Adipose tissue (tissue), 3 donors: ENCODE results near the gene SMIM14. TPM values are rescaled to one million over a fixed set of nuclear protein-coding genes. Genes with fewer than 3 reads are reported as not detected.

Experiments
- H3K27ac ChIP-seq: one replicate; pipeline ENCODE4 v1.5.1; 2013; ENCODE audit warnings: low read depth, low read length
- WGBS, 3 donors: extraction: QIAGEN DNeasy Blood & Tissue Kit; methylation state at CpG; one replicate each; pipeline ENCODE4 v1.1.7; 2013; 5-methylcytosine and 5-hydroxymethylcytosine counted together
- polyA plus RNA-seq, 3 donors: library from polyadenylated mRNA; stranded (reverse); fragments of 200-250 nt; gene quantifications; one replicate each; pipeline ENCODE4 v1.2.3, GENCODE V29; 2013
- donor health status: healthy with polysubstance abuse.
- donor health status: Bipolar disorder and iron deficiency.
- donor health status: healthy.

Gene SMIM14
- polyA plus RNA-seq, 3 donors = 15.7 to 47.2 (median 25.3) TPM

GRCh38 chr4:39614487-39615162, 24.0 kb downstream of the SMIM14 start:
- H3K27ac ChIP-seq = no peak overlapping the region
- 83 to 89% (median 86%) methylated on average over 3 of the region's 3 CpGs for WGBS, 3 donors

DNA sequence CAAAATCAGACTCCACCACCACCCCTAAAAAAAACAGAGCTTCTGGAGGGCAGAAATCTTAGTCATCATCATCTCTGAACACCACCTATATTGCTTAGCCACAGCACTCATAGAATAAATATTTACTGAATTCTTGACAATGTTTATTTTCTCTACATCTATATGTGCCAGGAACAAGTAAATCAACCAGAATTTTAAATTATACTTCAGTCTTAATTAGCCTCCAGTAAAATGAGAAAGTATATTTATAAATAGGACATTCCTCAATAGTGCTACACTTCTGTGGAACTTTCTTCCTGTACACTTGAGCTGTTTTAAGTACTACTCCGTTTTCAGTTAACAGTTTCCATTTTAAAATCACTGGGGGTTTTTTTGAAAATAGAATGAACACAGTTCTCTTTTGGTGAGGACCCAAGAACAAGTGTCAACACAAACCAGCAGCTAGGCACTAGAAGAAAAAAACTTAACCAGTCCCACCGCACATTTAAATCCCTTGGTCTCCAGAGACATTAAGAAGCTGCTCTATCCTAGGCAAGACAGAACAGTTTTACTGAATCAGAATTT, 25.5 kb downstream of the SMIM14 start:
- WGBS, 3 donors = 37 to 46% (median 45%) methylated on average over 2 of the region's 2 CpGs
- H3K27ac ChIP-seq = no peak overlapping the region

DNA sequence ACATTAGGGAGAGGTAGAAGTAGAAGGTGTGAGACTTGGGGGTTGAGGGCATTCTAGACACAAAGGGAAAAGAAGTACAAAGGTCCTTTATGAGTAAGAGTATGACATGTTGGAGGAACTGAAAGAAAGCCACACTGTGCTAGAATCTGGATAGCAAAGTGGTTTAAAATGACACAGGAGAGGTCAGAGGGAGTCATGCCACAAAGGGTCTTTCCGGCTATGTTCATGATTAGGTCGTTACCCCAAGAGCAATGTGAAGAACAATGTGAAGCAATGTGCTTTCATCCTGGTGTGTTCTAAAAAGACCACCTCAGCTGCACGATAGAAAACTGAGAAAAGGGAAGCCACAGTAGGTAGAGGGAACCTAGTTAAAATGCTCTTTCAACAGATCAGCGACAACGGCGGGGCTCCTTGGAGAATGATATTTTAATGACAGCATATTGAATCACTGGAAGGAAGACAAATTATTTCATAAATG, 29.2 kb downstream of the SMIM14 start:
- no peak overlapping the region for H3K27ac ChIP-seq
- WGBS, 3 donors = 69 to 77% (median 76%) methylated on average over 6 of the region's 6 CpGs

DNA sequence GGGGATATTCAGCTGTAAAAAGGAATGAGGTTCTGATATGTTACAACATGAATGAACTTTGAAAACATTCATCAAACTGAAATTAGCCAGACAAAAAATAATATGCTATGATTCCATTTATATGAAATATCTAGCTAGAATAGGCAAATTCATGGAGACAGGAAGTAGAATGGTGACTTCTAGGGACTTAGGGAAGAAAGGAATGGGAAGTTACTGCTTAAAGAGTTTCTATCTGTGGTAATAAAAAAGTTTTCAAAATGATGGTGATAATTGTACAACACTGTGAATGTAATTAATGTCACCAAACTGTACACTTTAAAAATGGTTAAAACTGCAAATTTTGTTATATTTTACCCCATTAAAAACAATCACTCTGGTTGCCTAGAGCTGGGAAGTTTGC, 30.2 kb downstream of the SMIM14 start:
- no peak overlapping the region for H3K27ac ChIP-seq

- WGBS, 3 donors = 95 to 97% (median 96%) methylated on average over 2 of the region's 2 CpGs
Measured at GRCh38 chr4:39606747-39607146, 31.9 kb downstream of the SMIM14 start.

DNA sequence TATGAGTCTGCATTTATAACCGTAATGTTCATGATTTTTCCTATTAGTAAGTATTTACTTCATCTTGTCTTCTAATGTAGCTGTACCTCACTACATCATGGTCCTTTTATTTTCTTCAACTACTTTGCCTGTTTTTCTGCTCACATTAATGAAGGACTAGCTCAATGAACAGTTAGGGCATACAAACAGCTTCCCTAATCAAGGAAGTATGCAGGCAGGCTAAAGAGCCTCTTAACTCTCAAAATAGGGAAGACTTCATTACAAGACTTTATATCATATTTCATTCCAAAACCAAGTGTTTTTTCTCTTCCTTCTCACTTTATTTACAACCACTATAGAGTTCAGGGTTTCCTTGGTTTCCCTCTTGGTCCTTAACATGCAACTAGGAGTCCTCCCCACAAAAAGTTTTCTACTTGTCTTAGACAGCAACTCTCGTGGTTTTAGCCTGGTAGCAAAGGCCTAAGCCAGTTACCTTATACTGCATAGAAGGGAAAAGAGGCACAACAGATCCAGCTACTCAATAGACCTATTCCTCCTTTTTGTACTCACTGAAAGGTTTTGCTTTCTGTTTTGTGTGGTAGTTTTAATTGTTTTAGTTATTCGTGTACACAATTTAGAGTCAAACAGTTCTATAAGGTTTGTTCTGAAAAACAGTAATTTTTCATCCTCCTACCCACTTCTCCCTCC, 40.8 kb downstream of the SMIM14 start:
- WGBS, 3 donors = 80 to 85% (median 82%) methylated on average over 3 of the region's 3 CpGs
- no peak overlapping the region for H3K27ac ChIP-seq

More at GRCh38 chr4:39606747-39607146, 31.9 kb downstream of the SMIM14 start:
- H3K27ac ChIP-seq = no peak overlapping the region

- 93 to 100% (median 95%) methylated on average over 3 of the region's 3 CpGs for WGBS, 3 donors
Measured at GRCh38 chr4:39596971-39597370, 41.7 kb downstream of the SMIM14 start.

GRCh38 chr4:39591290-39591689, 47.4 kb downstream of the SMIM14 start:
- 34 to 87% (median 83%) methylated on average over 5 of the region's 5 CpGs for WGBS, 3 donors
- H3K27ac ChIP-seq = no peak overlapping the region

More at GRCh38 chr4:39596971-39597370, 41.7 kb downstream of the SMIM14 start:
- no peak overlapping the region for H3K27ac ChIP-seq

DNA sequence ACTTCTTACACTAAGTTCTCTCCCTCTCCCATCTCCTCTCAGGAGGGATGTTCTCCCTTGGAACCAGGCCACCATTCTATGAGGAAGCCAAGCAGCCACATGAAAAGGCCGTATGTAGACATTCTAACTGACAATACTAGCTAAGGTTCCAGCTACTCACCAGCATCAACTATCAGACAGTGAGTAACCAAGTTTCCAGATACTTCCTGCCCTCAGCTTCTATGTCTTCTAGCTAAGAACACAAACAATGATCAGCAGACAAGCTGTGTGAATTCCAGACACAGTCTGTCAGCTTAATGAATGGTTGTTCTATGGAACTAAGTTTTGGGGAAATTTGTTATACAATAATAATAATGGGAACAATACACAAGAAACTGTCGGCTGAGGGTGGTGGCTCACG, 50.8 kb downstream of the SMIM14 start:
- H3K27ac ChIP-seq = no peak overlapping the region
- WGBS, 3 donors = 90 to 92% (median 91%) methylated on average over 3 of the region's 3 CpGs

- WGBS, 3 donors = 94 to 98% (median 94%) methylated on average over 5 of the region's 5 CpGs
- H3K27ac ChIP-seq = no peak overlapping the region
Measured at GRCh38 chr4:39574946-39575345, 63.7 kb downstream of the SMIM14 start.

- no peak overlapping the region for H3K27ac ChIP-seq
- WGBS, 3 donors = 79 to 94% (median 94%) methylated on average over 6 of the region's 6 CpGs
Measured at GRCh38 chr4:39571504-39571903, 67.2 kb downstream of the SMIM14 start.

- 97 to 99% (median 97%) methylated on average over 4 of the region's 4 CpGs for WGBS, 3 donors
- no peak overlapping the region for H3K27ac ChIP-seq
Measured at GRCh38 chr4:39571054-39571453, 67.6 kb downstream of the SMIM14 start.

GRCh38 chr4:39569209-39569608, 69.5 kb downstream of the SMIM14 start:
- WGBS, 3 donors = 41 to 95% (median 89%) methylated on average over 4 of the region's 4 CpGs
- H3K27ac ChIP-seq = no peak overlapping the region

- WGBS, 3 donors = 33 to 73% (median 53%) methylated on average over 3 of the region's 3 CpGs
- H3K27ac ChIP-seq = no peak overlapping the region
Measured at GRCh38 chr4:39568805-39569204, 69.9 kb downstream of the SMIM14 start.

DNA sequence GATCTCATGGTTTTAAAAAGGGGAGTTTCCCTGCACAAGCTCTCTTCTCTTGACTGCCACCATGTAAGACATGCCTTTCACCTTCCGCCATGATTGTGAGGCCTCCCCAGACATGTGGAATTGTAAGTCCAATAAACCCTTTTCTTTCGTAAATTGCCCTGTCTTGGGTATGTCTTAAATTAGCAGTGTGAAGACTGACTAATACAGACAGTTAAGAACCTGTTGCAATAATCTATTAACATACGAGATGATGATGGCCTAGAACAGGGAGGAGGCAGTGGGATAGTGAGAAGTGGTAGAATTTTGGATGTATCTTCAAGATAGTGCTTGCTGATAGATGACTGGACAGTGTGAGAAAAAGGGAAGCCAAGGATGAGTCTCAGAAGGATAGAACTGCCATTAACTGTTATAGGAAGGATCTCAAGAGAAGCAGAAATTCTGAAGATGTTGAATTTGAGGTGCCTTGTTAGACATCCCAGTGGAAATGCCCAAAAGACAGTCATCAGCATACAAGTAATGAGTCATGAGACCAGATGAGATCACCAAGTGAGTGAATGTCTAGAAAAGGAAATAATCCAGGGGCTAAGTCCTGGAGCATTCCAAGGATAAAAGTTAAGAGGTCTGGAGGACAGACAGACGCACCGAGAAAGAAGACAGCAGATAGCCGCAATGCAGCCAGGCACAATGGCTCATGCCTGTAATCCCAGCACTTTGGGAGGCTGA, 72.6 kb downstream of the SMIM14 start:
- no peak overlapping the region for H3K27ac ChIP-seq
- 94 to 95% (median 95%) methylated on average over 6 of the region's 6 CpGs for WGBS, 3 donors

- H3K27ac ChIP-seq = no peak overlapping the region
- 71 to 78% (median 77%) methylated on average over 6 of the region's 6 CpGs for WGBS, 3 donors
Measured at GRCh38 chr4:39563346-39563847, 75.3 kb downstream of the SMIM14 start.

- WGBS, 3 donors = 97 to 99% (median 98%) methylated on average over 5 of the region's 5 CpGs
- no peak overlapping the region for H3K27ac ChIP-seq
Measured at GRCh38 chr4:39562792-39563191, 75.9 kb downstream of the SMIM14 start.

GRCh38 chr4:39559626-39560025, 79.0 kb downstream of the SMIM14 start:
- WGBS, 3 donors = 52 to 86% (median 85%) methylated on average over 9 of the region's 9 CpGs
- H3K27ac ChIP-seq = no peak overlapping the region

DNA sequence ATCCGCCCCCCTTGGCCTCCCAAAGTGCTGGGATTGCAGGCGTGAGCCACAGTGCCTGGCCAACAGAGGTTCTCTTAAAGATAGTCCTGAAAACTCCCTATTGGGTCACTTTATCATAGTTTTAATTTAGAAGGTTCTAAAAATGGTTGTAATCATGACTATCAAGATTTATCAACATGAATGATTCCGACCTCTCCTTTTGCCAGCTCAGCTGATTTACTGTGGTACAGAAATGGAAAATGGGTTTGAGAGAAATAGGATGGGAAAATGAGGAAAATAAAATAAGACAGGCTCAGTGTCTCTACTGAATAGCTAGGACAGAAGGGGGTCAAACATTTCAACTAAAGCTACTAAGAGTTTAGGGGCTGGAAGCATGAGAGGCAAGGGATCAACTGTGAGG, 83.2 kb downstream of the SMIM14 start:
- WGBS, 3 donors = 93 to 98% (median 97%) methylated on average over 3 of the region's 3 CpGs
- no peak overlapping the region for H3K27ac ChIP-seq
